K562 (cell line): Measurements from ENCODE around the gene HGF. TPM values are rescaled to one million over a fixed set of nuclear protein-coding genes. Genes with fewer than 3 reads are reported as not detected.

Experiments used
- ATAC-seq: fragments of 200-7000 bp; cut with Tn5 transposase; 3 replicates; pipeline ENCODE4 v1.9.1; 2020; ENCODE audit warnings: moderate library complexity
- BruUV-seq: library from RNA; stranded (reverse); fragments of 400-500 nt; replicated peaks from 2 replicates; lab custom pipeline; 2021; lab: Mats Ljungman, UMichigan
- CTCF ChIA-PET: fragments of 300-600 bp; formaldehyde crosslinking; extraction: SDS; loops from one replicate; lab custom pipeline; 2021; ENCODE audit warnings: low intra/inter-chr PET ratio; lab: Yijun Ruan, JAX
- POLR2A ChIA-PET: fragments of 300-600, 350-650 bp; sonication (Branson Sonifier 250); formaldehyde crosslinking; extraction: SDS; loops from one replicate; lab custom pipeline; 2021; ENCODE audit warnings: antibody characterized with exemption, inconsistent platforms; lab: Yijun Ruan, JAX
- DNase-seq, 4 experiments: peaks; one replicate each; pipeline versions ENCODE4 v3.0.0 to v3.0.0-alpha.2; 2011 to 2018; ENCODE audit warnings: low spot score in 3 of 4, mixed read lengths in 3 of 4; ENCODE audit errors: extremely low read depth in 1 of 4
- FAIRE-seq: peaks from 2 replicates; lab custom pipeline; 2011; peaks lifted over from hg19 to GRCh38; lab: Jason Lieb, UNC
- H2AFZ ChIP-seq: 2 replicates; pipeline ENCODE4 v1.6.0; 2011; ENCODE audit warnings: low read depth, low read length, control low read depth, inconsistent platforms
- H3K27ac ChIP-seq: fragments of 200-600 bp; 3 replicates; pipeline ENCODE4 v1.8.0; 2011; ENCODE audit warnings: low read depth, mild to moderate bottlenecking, control low read depth, inconsistent platforms, low read length, moderate library complexity, mixed read lengths; ENCODE audit errors: extremely low read depth
- H3K27me3 ChIP-seq, 2 experiments: fragments of 300-600 bp in 1 of 2; 2 replicates in 1 of 2; 3 replicates in 1 of 2; pipeline versions ENCODE4 v1.6.0 to v1.8.0; 2011; ENCODE audit warnings: inconsistent platforms in 2 of 2, low read length in 2 of 2, mild to moderate bottlenecking in 1 of 2, mixed read lengths in 1 of 2, moderate library complexity in 1 of 2; ENCODE audit not compliant: control insufficient read depth in 2 of 2, insufficient read depth in 2 of 2
- H3K36me3 ChIP-seq: fragments of 300-600 bp; 3 replicates; pipeline ENCODE4 v1.8.0; 2011; ENCODE audit warnings: mild to moderate bottlenecking, low read length, inconsistent platforms; ENCODE audit not compliant: control insufficient read depth, insufficient read depth
- H3K4me1 ChIP-seq, 2 experiments: fragments of 200-600 bp in 1 of 2; replicated peaks in 1 of 2; 2 replicates in 1 of 2; 3 replicates in 1 of 2; pipeline versions ENCODE4 v1.5.1 to v1.8.0; 2011; ENCODE audit warnings: inconsistent platforms in 2 of 2, low read length in 2 of 2, mild to moderate bottlenecking in 1 of 2, mixed read lengths in 1 of 2, moderate library complexity in 1 of 2; ENCODE audit not compliant: control insufficient read depth in 2 of 2, insufficient read depth in 2 of 2
- H3K4me2 ChIP-seq: 2 replicates; pipeline ENCODE4 v1.6.1; 2011; ENCODE audit warnings: low read length, control low read depth, inconsistent platforms, mixed read lengths; ENCODE audit not compliant: insufficient read depth
- H3K4me3 ChIP-seq: fragments of 200-600 bp; sonication (generic), shearing (Covaris generic); 2 replicates; pipeline ENCODE4 v1.5.1; 2016; ENCODE audit warnings: control low read depth, inconsistent platforms
- H3K79me2 ChIP-seq: fragments of 200-600 bp; 3 replicates; pipeline ENCODE4 v1.8.0; 2011; ENCODE audit warnings: low read length, inconsistent platforms; ENCODE audit not compliant: control insufficient read depth, insufficient read depth
- H3K9ac ChIP-seq, 2 experiments: 2 replicates each; pipeline versions ENCODE4 v1.6.0 to v1.6.1; 2011; ENCODE audit warnings: low read depth in 2 of 2, low read length in 2 of 2, control low read depth in 1 of 2, inconsistent platforms in 1 of 2, mild to moderate bottlenecking in 1 of 2, mixed read lengths in 1 of 2; ENCODE audit not compliant: insufficient read depth in 1 of 2
- H3K9me1 ChIP-seq: one replicate; pipeline ENCODE4 v1.6.0; 2011; ENCODE audit warnings: inconsistent platforms, mild to moderate bottlenecking, low read length, moderate library complexity; ENCODE audit not compliant: control insufficient read depth, insufficient read depth
- H3K9me3 ChIP-seq: replicated peaks from 2 replicates; pipeline ENCODE4 v1.5.1; 2011; ENCODE audit warnings: low read depth, low read length, inconsistent platforms; ENCODE audit not compliant: control insufficient read depth, insufficient read depth
- H4K20me1 ChIP-seq: replicated peaks from 2 replicates; pipeline ENCODE4 v1.6.1; 2011; ENCODE audit warnings: low read length, inconsistent platforms, mixed read lengths; ENCODE audit not compliant: control insufficient read depth, insufficient read depth
- CHD4 ChIP-seq: fragments of 200-600 bp; sonication (generic); IDR thresholded peaks from 3 replicates; pipeline ENCODE4 v1.6.1; 2012; ENCODE audit warnings: low read depth, mild to moderate bottlenecking, mixed read lengths, low read length, inconsistent platforms; ENCODE audit not compliant: insufficient read depth, insufficient replicate concordance, poor library complexity, severe bottlenecking
- DDX20 ChIP-seq: fragments of 450-650 bp; IDR thresholded peaks from 2 replicates; pipeline ENCODE4 v1.6.1; 2016; ENCODE audit warnings: missing genetic modification characterization, low read depth, mild to moderate bottlenecking, missing compliant biosample characterization, moderate library complexity
- ELF1 ChIP-seq: fragments of 200-800 bp; sonication (Bioruptor generic); IDR thresholded peaks from 2 replicates; pipeline ENCODE4 v1.6.1; 2016; ENCODE audit warnings: missing genetic modification characterization, missing compliant biosample characterization
- ERF ChIP-seq: fragments of 450-650 bp; formaldehyde crosslinking; IDR thresholded peaks from 2 replicates; pipeline ENCODE4 v1.4.0; 2020; ENCODE audit warnings: mild to moderate bottlenecking, mixed read lengths
- EZH2 ChIP-seq: IDR thresholded peaks from 2 replicates; pipeline ENCODE4 v1.6.1; 2012; ENCODE audit warnings: low read depth, mild to moderate bottlenecking, inconsistent platforms, low read length, borderline replicate concordance
- FOXK1 ChIP-seq: sonication (generic); formaldehyde crosslinking; IDR thresholded peaks from 2 replicates; pipeline ENCODE4 v1.8.0; 2022; ENCODE audit warnings: missing genetic modification reagents, mild to moderate bottlenecking, borderline replicate concordance
- HDAC6 ChIP-seq: IDR thresholded peaks from 2 replicates; pipeline ENCODE4 v1.6.1; 2012; ENCODE audit warnings: low read depth, mild to moderate bottlenecking, control low read depth, inconsistent platforms, low read length, moderate library complexity
- HNRNPH1 ChIP-seq: fragments of 200-400 bp; formaldehyde crosslinking; optimal IDR thresholded peaks from 2 replicates; pipeline ENCODE3; 2017; ENCODE audit warnings: low read depth, mild to moderate bottlenecking, low read length, moderate library complexity
- JUNB ChIP-seq: fragments of 450-650 bp; formaldehyde crosslinking; conservative IDR thresholded peaks from 2 replicates; pipeline ENCODE4 v1.4.0; 2020; ENCODE audit warnings: mild to moderate bottlenecking
- KLF6 ChIP-seq: fragments of 250-450 bp; sonication (Bioruptor Pico); IDR thresholded peaks from 2 replicates; pipeline ENCODE4 v1.4.0; 2020; ENCODE audit warnings: mild to moderate bottlenecking, moderate library complexity, borderline replicate concordance
- NELFE ChIP-seq: IDR thresholded peaks from 2 replicates; pipeline ENCODE4 v1.6.1; 2011; ENCODE audit warnings: mild to moderate bottlenecking; ENCODE audit not compliant: insufficient read depth, insufficient read length
- NFE2 ChIP-seq: IDR thresholded peaks from 2 replicates; pipeline ENCODE4 v1.6.1; 2014; ENCODE audit warnings: antibody characterized with exemption, low read depth
- NR2F6 ChIP-seq: fragments of 450-650 bp; formaldehyde crosslinking; IDR thresholded peaks from 2 replicates; pipeline ENCODE4 v1.4.0; 2020; ENCODE audit warnings: mild to moderate bottlenecking
- SLC30A9 ChIP-seq: fragments of 250-450 bp; sonication (Bioruptor Pico); IDR thresholded peaks from 2 replicates; pipeline ENCODE4 v1.8.0; 2022; ENCODE audit warnings: mild to moderate bottlenecking, moderate library complexity
- SMAD2 ChIP-seq: fragments of 150-350 bp; IDR thresholded peaks from 2 replicates; pipeline ENCODE4 v1.6.1; 2014; ENCODE audit warnings: low read depth, mild to moderate bottlenecking, low read length
- SMARCB1 ChIP-seq: IDR thresholded peaks from 2 replicates; pipeline ENCODE4 v1.6.1; 2011; ENCODE audit warnings: improper control_type of control experiment, low read depth; ENCODE audit not compliant: insufficient read length
- TEAD1 ChIP-seq, 2 experiments: fragments of 450-650 bp in 1 of 2; sonication (generic) in 1 of 2; formaldehyde crosslinking; IDR thresholded peaks; 2 replicates each; pipeline versions ENCODE4 v1.4.0 to v1.8.0; 2020 to 2022; ENCODE audit warnings: mild to moderate bottlenecking in 2 of 2, missing genetic modification reagents in 1 of 2
- ZNF311 ChIP-seq: fragments of 250-450 bp; sonication (Bioruptor Pico); IDR thresholded peaks from 2 replicates; pipeline ENCODE4 v1.4.0; 2020; ENCODE audit warnings: mild to moderate bottlenecking, moderate library complexity
- WGBS: fragments of 100-300 bp; shearing (Covaris generic); methylation state at CpG from one replicate; pipeline ENCODE4 v1.1.6; 2016; ENCODE audit warnings: low coverage, mixed read lengths; ENCODE audit not compliant: insufficient coverage; ENCODE audit errors: missing lambda C conversion rate; 5-methylcytosine and 5-hydroxymethylcytosine counted together
- in situ Hi-C: fragments of 300-500 bp; cut with MboI; formaldehyde crosslinking; loops from 4 replicates; pipeline ENCODE4 v1.15.0; 2018; ENCODE audit warnings: inconsistent platforms, mixed read lengths
- intact Hi-C: fragments of 100-400 bp; cut with micrococcal nuclease; formaldehyde crosslinking; loops from 2 replicates; pipeline ENCODE4 v1.14.2; 2022
- polyA plus RNA-seq, 8 experiments: library from polyadenylated mRNA; depleted of rRNA in 4 of 8; stranded (reverse) in 5 of 8; unstranded in 3 of 8; fragments of >200 nt; fragmentation: Nextera tagmentation in 2 of 8; fragmentation: Illumina TruSeq in 1 of 8; extraction: Ambion mirVana in 2 of 8; extraction: Trizol in 1 of 8; gene quantifications; 2 replicates each; pipeline versions ENCODE4 v1.2.1 to v1.2.3, GENCODE V29; 2011 to 2014; ENCODE audit warnings: inconsistent platforms in 1 of 8, missing spikeins in 1 of 8
- total RNA-seq, 7 experiments: library from RNA; depleted of rRNA in 6 of 7; stranded (reverse); fragments of >200 nt in 6 of 7; fragmentation: Illumina TruSeq in 2 of 7; extraction: Trizol in 2 of 7; gene quantifications; 2 replicates each; pipeline versions ENCODE4 v1.2.1 to v1.2.3, GENCODE V29; 2011 to 2021; ENCODE audit warnings: low replicate concordance in 1 of 7

HGF gene
- total and polyA plus RNA-seq, 9 of the 15 experiments (the other 6 are each of a cell fraction or from before 2014, with no cell fraction given), result 0.02 TPM; not detected in 8

DNA sequence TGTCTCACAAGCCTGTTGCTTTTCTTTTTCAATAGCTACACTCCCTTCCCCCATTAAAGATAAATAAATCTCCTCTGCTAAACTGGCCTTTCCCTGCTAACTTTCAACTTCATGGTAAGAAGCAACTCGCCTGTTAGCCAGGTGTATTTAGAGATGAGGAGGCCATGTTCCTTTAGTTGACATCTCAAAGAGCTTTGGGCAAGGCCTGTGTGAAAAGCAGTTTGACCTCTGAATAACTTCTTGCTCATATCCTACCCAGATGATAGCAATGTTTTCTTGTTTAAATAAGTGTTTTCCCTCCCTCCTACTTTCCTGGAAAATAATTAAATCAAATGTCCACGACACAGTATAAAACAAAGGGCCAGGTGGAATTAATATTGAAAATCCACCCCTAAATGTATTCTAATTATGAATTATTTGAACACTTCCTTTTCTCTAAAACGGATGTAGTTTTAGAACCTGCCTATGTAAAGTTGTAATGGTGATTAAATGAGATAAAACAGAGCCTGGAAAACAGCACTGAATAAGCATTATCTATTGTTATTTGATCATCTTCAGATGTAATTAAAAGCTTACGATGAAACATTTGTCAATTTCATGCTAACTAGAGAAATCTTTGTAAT is 78.5 kb downstream of the HGF start:
- Histone ChIP-seq H3K36me3 (no peaks in the 10 kb centered on the region), H3K27ac (no peak overlapping the region), H3K79me2 (no peaks in the 10 kb centered on the region), H2AFZ (no peak overlapping the region), H3K9ac (no peak overlapping the region), H3K4me3 (no peak overlapping the region), H3K4me1 (no peaks in the 10 kb centered on the region), H3K9me1 (no peaks in the 10 kb centered on the region), H3K9me3 (no peaks in the 10 kb centered on the region), H3K27me3 (no peaks in the 10 kb centered on the region), H4K20me1 (no peaks in the 10 kb centered on the region), H3K4me2 (no peak overlapping the region)
- ChIA-PET CTCF (no interaction called here), POLR2A (no interaction called here)
- in situ Hi-C loops (loop anchor here (10.0 kb wide), 1 partner anchor 1847 kb away; no protein-coding TSS in a partner anchor), intact Hi-C loops (no loop called here)
- no peak for FAIRE-seq
- DNase-seq, result no peak
- no TSS peak for BruUV-seq
- no peak for ATAC-seq
- WGBS, result 4% methylated on average over 4 of the region's 4 CpGs
- TF ChIP-seq HDAC6 (no peak), SMAD2 (no peak), DDX20 (tag) (no peak), EZH2 (no peak)

DNA sequence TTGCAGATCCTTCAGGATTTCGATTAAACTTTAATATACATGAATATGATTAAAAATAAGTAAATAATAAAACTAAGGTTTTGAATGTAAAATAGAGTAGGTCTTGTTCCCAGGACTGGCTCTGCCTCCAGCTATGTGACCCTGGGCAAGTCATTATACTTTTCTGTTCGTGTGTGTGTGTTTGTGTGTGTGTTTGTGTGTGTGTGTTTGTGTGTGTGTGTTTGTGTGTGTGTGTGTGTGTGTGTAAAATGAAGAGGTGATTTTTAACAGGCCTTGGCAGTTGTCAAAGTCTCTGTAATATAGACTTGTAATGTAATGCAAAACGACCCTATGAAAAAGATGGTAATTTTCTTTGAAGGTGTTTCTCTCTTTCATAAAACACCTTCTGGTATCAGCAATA is 79.2 kb downstream of the HGF start:
- no peaks in the 10 kb centered on the region for H3K9me3 ChIP-seq
- no peak overlapping the region for H2AFZ ChIP-seq
- no peaks in the 10 kb centered on the region for H3K27me3 ChIP-seq
- POLR2A ChIA-PET, result no interaction called here
- H4K20me1 ChIP-seq, result no peaks in the 10 kb centered on the region
- H3K4me3 ChIP-seq, result no peak overlapping the region
- BruUV-seq, result no TSS peak
- no peaks in the 10 kb centered on the region for H3K79me2 ChIP-seq
- no peaks in the 10 kb centered on the region for H3K9me1 ChIP-seq
- no peak overlapping the region for H3K4me2 ChIP-seq
- intact Hi-C loops (no loop called here), in situ Hi-C loops (loop anchor here (10.0 kb wide), 1 partner anchor 1846 kb away; no protein-coding TSS in a partner anchor)
- CTCF ChIA-PET, result no interaction called here
- no peaks in the 10 kb centered on the region for H3K4me1 ChIP-seq
- FAIRE-seq, result no peak
- ATAC-seq, result no peak
- DNase-seq, result no peak
- H3K9ac ChIP-seq, result no peak overlapping the region
- H3K36me3 ChIP-seq, result no peaks in the 10 kb centered on the region
- no peak overlapping the region for H3K27ac ChIP-seq
- WGBS, result 0% methylated on average over 3 of the region's 3 CpGs
- no peak for TF ChIP-seq KLF6
- no peak for TF ChIP-seq SMARCB1
- TF ChIP-seq FOXK1 (CRISPR knock-in tag), result no peak
- no peak for TF ChIP-seq NR2F6 (CRISPR knock-in tag)
- no peak for TF ChIP-seq JUNB (CRISPR knock-in tag)
- no peak for TF ChIP-seq ERF (CRISPR knock-in tag)
- no peak for TF ChIP-seq CHD4
- TF ChIP-seq SLC30A9 (CRISPR knock-in tag), result no peak
- no peak for TF ChIP-seq NFE2
- no peak for TF ChIP-seq HNRNPH1
- no peak for TF ChIP-seq TEAD1 (CRISPR knock-in tag; IDR thresholded peaks at IDR 0.05)
- TF ChIP-seq ZNF311 (CRISPR knock-in tag), result no peak
- no peak for TF ChIP-seq ELF1 (tag)
- no peak for TF ChIP-seq NELFE
